A549 (cell line): ENCODE data around the gene CD99. TPM values are rescaled to one million over a fixed set of nuclear protein-coding genes. Genes with fewer than 3 reads are reported as not detected.
A peak's percentile ranks its signal among the peaks of the same experiment; 100 is the strongest.

ENCODE experiments used
- ATAC-seq, 2 experiments: fragments of 200-7000 bp in 1 of 2; fragments of >200 bp in 1 of 2; cut with Nextera tagmentation in 1 of 2; cut with Tn5 transposase in 1 of 2; 3 replicates each; pipeline versions ENCODE4 v1.8.0 to v1.9.1; 2018 to 2020; ENCODE audit warnings: mild to moderate bottlenecking in 1 of 2, moderate library complexity in 1 of 2
- CTCF ChIA-PET: fragments of 300-600 bp; sonication (Branson Sonifier 250); formaldehyde crosslinking; extraction: SDS; loops from one replicate; lab custom pipeline; 2021; ENCODE audit warnings: antibody characterized with exemption, inconsistent platforms; lab: Yijun Ruan, JAX
- POLR2A ChIA-PET: fragments of 350-600 bp; formaldehyde crosslinking; extraction: SDS; loops from one replicate; lab custom pipeline; 2021; ENCODE audit warnings: antibody characterized with exemption, inconsistent platforms; lab: Yijun Ruan, JAX
- DNase-seq, 2 experiments: peaks; one replicate each; pipeline versions ENCODE4 v3.0.0 to v3.0.0-alpha.2; 2011 to 2016; ENCODE audit warnings: low read depth in 1 of 2, low spot score in 1 of 2
- FAIRE-seq: peaks from 2 replicates; lab custom pipeline; 2011; peaks lifted over from hg19 to GRCh38; lab: Jason Lieb, UNC
- H3K27ac ChIP-seq, 2 experiments: fragments of >200 bp; sonication (Bioruptor Twin); formaldehyde crosslinking; 3 replicates each; pipeline ENCODE4 v1.5.1; 2016 to 2017
- H3K4me1 ChIP-seq: fragments of >200 bp; sonication (Bioruptor Twin); formaldehyde crosslinking; 3 replicates; pipeline ENCODE4 v1.6.1; 2016
- H3K4me2 ChIP-seq: fragments of >200 bp; sonication (Bioruptor Twin); formaldehyde crosslinking; 3 replicates; pipeline ENCODE4 v1.6.1; 2016
- H3K4me3 ChIP-seq: fragments of >200 bp; sonication (Bioruptor Twin); formaldehyde crosslinking; 3 replicates; pipeline ENCODE4 v1.5.1; 2016
- H3K9me3 ChIP-seq: fragments of >200 bp; sonication (Bioruptor Twin); formaldehyde crosslinking; 3 replicates; pipeline ENCODE4 v1.6.1; 2016
- BHLHE40 ChIP-seq: IDR thresholded peaks from 2 replicates; pipeline ENCODE4 v1.6.1; 2012; ENCODE audit warnings: low read depth, low read length, inconsistent platforms
- CBX8 ChIP-seq: fragments of 200-600 bp; sonication (generic); IDR thresholded peaks from 2 replicates; pipeline ENCODE4 v1.6.1; 2016
- ESRRA ChIP-seq: fragments of 150-350 bp; IDR thresholded peaks from 2 replicates; pipeline ENCODE4 v1.6.1; 2014; ENCODE audit warnings: mild to moderate bottlenecking, low read length, borderline replicate concordance
- FOSB ChIP-seq: fragments of 250-450 bp; sonication (Bioruptor Pico); IDR thresholded peaks from 2 replicates; pipeline ENCODE4 v1.5.0; 2020; ENCODE audit warnings: mild to moderate bottlenecking, moderate library complexity
- FOXS1 ChIP-seq: fragments of 250-450 bp; sonication (Bioruptor Pico); IDR thresholded peaks from 2 replicates; pipeline ENCODE4 v1.5.0; 2020; ENCODE audit warnings: mild to moderate bottlenecking, moderate library complexity
- GATA3 ChIP-seq: IDR thresholded peaks from 2 replicates; pipeline ENCODE4 v1.6.1; 2012; ENCODE audit warnings: borderline replicate concordance
- HEYL ChIP-seq: fragments of 250-450 bp; sonication (Bioruptor Pico); IDR thresholded peaks from 2 replicates; pipeline ENCODE4 v1.8.0; 2021; ENCODE audit warnings: mild to moderate bottlenecking, moderate library complexity
- HOXB13 ChIP-seq: fragments of 250-450 bp; sonication (Bioruptor Pico); IDR thresholded peaks from 2 replicates; pipeline ENCODE4 v1.5.0; 2020; ENCODE audit warnings: low read depth, mild to moderate bottlenecking, moderate library complexity
- MYC ChIP-seq: IDR thresholded peaks from 2 replicates; pipeline ENCODE4 v1.6.1; 2012; ENCODE audit warnings: mild to moderate bottlenecking, inconsistent platforms, low read length, improper control_type of control experiment, borderline replicate concordance
- NFE2L2 ChIP-seq: fragments of 150-350 bp; conservative IDR thresholded peaks from 2 replicates; pipeline ENCODE4 v1.6.1; 2014; ENCODE audit warnings: low read length
- RCOR1 ChIP-seq: fragments of 150-350 bp; IDR thresholded peaks from 2 replicates; pipeline ENCODE4 v1.6.1; 2014; ENCODE audit warnings: antibody characterized with exemption, low read length, low read depth
- RNF2 ChIP-seq: fragments of 200-600 bp; sonication (generic); IDR thresholded peaks from 2 replicates; pipeline ENCODE4 v1.6.1; 2016; ENCODE audit warnings: low read depth, mild to moderate bottlenecking, antibody characterized with exemption, moderate library complexity, borderline replicate concordance
- SREBF2 ChIP-seq: fragments of 450-650 bp; IDR thresholded peaks from 2 replicates; pipeline ENCODE4 v1.6.1; 2014; ENCODE audit warnings: mild to moderate bottlenecking, moderate library complexity
- TFCP2L1 ChIP-seq: fragments of 250-450 bp; sonication (Bioruptor Pico); IDR thresholded peaks from 2 replicates; pipeline ENCODE4 v1.5.0; 2021; ENCODE audit warnings: mild to moderate bottlenecking
- ZSCAN20 ChIP-seq: fragments of 250-450 bp; sonication (Bioruptor Pico); IDR thresholded peaks from 2 replicates; pipeline ENCODE4 v1.8.0; 2022; ENCODE audit warnings: mild to moderate bottlenecking, moderate library complexity
- WGBS: methylation state at CpG from one replicate; pipeline ENCODE4 v1.1.6; 2017; ENCODE audit errors: missing lambda C conversion rate; 5-methylcytosine and 5-hydroxymethylcytosine counted together
- polyA plus RNA-seq, 4 experiments: library from polyadenylated mRNA; depleted of rRNA in 3 of 4; stranded (reverse); fragments of >200 nt; fragmentation: RNase III in 1 of 4; extraction: RNeasy Plus Mini Kit Qiagen cat#74134 plus additional on column Dnase treatment in 1 of 4; gene quantifications; 2 replicates in 3 of 4; 3 replicates in 1 of 4; pipeline ENCODE4 v1.2.3, GENCODE V29; 2011 to 2017
- TF ChIP-seq, protein P1 (sequence below): fragments of 150-350 bp; IDR thresholded peaks from 2 replicates; pipeline ENCODE4 v1.6.1; 2014; ENCODE audit warnings: low read depth, mild to moderate bottlenecking, low read length
- TF ChIP-seq, protein P2 (sequence below): fragments of 250-450 bp; sonication (Bioruptor Pico); IDR thresholded peaks from 2 replicates; pipeline ENCODE4 v1.5.0; 2020; ENCODE audit warnings: low read depth, mild to moderate bottlenecking, moderate library complexity
- TF ChIP-seq, protein P3 (sequence below): IDR thresholded peaks from 2 replicates; pipeline ENCODE4 v1.6.1; 2012; ENCODE audit warnings: low read depth, borderline replicate concordance
- TF ChIP-seq, protein P4 (sequence below): fragments of 250-450 bp; sonication (Bioruptor Pico); IDR thresholded peaks from 2 replicates; pipeline ENCODE4 v1.5.0; 2021; ENCODE audit warnings: mild to moderate bottlenecking, moderate library complexity, borderline replicate concordance
- TF ChIP-seq, protein P5 (sequence below): fragments of >200 bp; sonication (Bioruptor Twin); formaldehyde crosslinking; IDR thresholded peaks from 3 replicates; pipeline ENCODE4 v1.6.1; 2016

CD99 gene
- polyA plus RNA-seq, 2 of the 4 experiments (the other 2 are of a cell fraction) = 136 to 172 TPM

DNA sequence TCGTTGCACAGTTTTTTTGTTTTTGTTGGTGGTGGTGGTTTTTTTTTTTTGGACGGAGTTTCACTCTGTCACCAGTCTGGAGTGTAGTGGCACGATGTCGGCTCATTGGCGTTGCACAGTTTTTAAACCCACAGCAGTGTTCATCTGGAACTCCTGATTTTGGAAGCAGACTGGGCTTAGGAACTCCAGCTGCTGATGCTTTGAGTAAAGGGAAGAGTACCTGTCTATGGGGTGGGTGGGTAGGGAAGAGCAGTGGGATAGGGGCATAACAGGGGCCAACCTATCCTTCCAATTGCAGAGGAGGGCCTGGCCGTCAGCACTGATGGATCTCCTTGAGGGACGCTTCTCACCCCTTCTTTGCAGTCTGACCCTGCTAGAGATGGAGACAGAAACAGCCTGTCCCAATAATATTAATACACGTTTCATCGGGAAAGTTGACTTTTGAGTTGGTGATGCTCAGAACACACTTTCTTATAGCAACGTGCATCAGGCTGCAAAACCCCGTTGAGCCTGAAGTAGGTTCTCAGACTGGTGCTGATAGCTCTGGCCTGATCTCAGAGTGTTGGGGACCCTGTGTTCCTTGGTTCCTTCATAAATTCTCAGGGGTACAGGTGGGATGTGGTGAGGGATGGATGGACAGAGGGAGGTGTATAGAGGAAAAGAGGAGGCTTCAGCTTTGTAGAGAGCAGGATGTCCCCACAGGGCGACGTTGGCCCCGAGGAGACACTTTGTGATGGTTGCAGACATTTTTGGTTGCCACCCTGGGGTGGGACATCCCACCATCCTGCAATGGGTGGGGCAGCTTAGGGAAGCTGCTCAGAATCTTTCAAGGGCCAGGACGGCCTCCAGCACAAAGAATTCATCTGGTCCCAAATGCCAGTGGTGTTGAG lies 2.3 kb downstream of the CD99 start:
- no peaks in the 10 kb centered on the region for H3K9me3 ChIP-seq
- no peak for ATAC-seq
- no peak for DNase-seq
- TF ChIP-seq MYC = no peak
- no peak for TF ChIP-seq FOSB
- TF ChIP-seq RNF2 = no peak
- TF ChIP-seq, protein P1, sequence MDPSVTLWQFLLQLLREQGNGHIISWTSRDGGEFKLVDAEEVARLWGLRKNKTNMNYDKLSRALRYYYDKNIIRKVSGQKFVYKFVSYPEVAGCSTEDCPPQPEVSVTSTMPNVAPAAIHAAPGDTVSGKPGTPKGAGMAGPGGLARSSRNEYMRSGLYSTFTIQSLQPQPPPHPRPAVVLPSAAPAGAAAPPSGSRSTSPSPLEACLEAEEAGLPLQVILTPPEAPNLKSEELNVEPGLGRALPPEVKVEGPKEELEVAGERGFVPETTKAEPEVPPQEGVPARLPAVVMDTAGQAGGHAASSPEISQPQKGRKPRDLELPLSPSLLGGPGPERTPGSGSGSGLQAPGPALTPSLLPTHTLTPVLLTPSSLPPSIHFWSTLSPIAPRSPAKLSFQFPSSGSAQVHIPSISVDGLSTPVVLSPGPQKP = no peak
- TF ChIP-seq, protein P2, sequence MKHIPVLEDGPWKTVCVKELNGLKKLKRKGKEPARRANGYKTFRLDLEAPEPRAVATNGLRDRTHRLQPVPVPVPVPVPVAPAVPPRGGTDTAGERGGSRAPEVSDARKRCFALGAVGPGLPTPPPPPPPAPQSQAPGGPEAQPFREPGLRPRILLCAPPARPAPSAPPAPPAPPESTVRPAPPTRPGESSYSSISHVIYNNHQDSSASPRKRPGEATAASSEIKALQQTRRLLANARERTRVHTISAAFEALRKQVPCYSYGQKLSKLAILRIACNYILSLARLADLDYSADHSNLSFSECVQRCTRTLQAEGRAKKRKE (CRISPR knock-in tag) = no peak
- TF ChIP-seq BHLHE40 = no peak
- TF ChIP-seq, protein P3, sequence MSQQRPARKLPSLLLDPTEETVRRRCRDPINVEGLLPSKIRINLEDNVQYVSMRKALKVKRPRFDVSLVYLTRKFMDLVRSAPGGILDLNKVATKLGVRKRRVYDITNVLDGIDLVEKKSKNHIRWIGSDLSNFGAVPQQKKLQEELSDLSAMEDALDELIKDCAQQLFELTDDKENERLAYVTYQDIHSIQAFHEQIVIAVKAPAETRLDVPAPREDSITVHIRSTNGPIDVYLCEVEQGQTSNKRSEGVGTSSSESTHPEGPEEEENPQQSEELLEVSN = no peak
- no peak for TF ChIP-seq TFCP2L1 (CRISPR knock-in tag)
- no peak for TF ChIP-seq FOXS1 (CRISPR knock-in tag)
- no peak for TF ChIP-seq ZSCAN20 (CRISPR knock-in tag)
- TF ChIP-seq CBX8 = no peak
- TF ChIP-seq, protein P4, sequence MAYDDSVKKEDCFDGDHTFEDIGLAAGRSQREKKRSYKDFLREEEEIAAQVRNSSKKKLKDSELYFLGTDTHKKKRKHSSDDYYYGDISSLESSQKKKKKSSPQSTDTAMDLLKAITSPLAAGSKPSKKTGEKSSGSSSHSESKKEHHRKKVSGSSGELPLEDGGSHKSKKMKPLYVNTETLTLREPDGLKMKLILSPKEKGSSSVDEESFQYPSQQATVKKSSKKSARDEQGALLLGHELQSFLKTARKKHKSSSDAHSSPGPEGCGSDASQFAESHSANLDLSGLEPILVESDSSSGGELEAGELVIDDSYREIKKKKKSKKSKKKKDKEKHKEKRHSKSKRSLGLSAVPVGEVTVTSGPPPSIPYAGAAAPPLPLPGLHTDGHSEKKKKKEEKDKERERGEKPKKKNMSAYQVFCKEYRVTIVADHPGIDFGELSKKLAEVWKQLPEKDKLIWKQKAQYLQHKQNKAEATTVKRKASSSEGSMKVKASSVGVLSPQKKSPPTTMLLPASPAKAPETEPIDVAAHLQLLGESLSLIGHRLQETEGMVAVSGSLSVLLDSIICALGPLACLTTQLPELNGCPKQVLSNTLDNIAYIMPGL (CRISPR knock-in tag) = no peak
- TF ChIP-seq, protein P5, sequence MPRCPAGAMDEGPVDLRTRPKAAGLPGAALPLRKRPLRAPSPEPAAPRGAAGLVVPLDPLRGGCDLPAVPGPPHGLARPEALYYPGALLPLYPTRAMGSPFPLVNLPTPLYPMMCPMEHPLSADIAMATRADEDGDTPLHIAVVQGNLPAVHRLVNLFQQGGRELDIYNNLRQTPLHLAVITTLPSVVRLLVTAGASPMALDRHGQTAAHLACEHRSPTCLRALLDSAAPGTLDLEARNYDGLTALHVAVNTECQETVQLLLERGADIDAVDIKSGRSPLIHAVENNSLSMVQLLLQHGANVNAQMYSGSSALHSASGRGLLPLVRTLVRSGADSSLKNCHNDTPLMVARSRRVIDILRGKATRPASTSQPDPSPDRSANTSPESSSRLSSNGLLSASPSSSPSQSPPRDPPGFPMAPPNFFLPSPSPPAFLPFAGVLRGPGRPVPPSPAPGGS = no peak
- peak overlapping the region; percentile 83 for H3K4me2 ChIP-seq
- peak overlapping the region in 1 of 2 experiments; percentile 94; a peak in 4 of 6 replicates for H3K27ac ChIP-seq
- ChIA-PET CTCF (no interaction called here), POLR2A (no interaction called here)
- 94% methylated on average over 15 of the region's 15 CpGs for WGBS
- no peak for FAIRE-seq
- peak overlapping the region; percentile 82; the same call in 2 of the 3 replicates for H3K4me3 ChIP-seq
- H3K4me1 ChIP-seq = peaks cover 30% of the 10 kb centered on the region

DNA sequence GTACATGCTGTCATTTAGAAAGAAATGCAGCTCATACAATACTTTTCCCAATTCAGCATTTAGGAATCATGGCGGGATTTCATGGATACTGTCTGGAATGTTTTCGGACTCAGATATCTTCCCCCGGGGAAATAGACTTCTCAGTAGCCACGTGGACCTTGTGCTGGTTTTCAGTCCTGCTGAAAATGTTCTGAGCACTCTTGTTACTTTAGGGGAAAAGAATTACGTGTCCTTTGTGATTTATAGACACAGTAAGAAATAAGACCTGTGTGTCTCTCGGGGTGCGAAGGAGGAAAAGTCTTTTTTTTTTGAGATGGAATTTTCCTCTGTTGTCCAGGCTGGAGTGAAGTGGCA lies 3.8 kb downstream of the CD99 start:
- H3K9me3 ChIP-seq = no peaks in the 10 kb centered on the region
- ChIA-PET POLR2A (no interaction called here), CTCF (no interaction called here)
- ATAC-seq (no peak), DNase-seq (no peak), FAIRE-seq (no peak)
- H3K27ac ChIP-seq = no peak overlapping the region
- H3K4me1 ChIP-seq = peaks cover 30% of the 10 kb centered on the region
- no peak overlapping the region for H3K4me2 ChIP-seq
- TF ChIP-seq SREBF2 = no peak
- no peak for TF ChIP-seq GATA3
- TF ChIP-seq ESRRA = no peak
- no peak for TF ChIP-seq NFE2L2
- TF ChIP-seq RCOR1 = no peak
- TF ChIP-seq HEYL = no peak
- TF ChIP-seq HOXB13 = no peak
- TF ChIP-seq, protein P3 = no peak
- WGBS = 92% methylated on average over 7 of the region's 7 CpGs
- H3K4me3 ChIP-seq = no peak overlapping the region
